Measurements from ENCODE around the gene ACER2.
"Not testable (repeated sequence)": the region's sequence is repeated elsewhere in the genome, so short reads cannot be mapped to it uniquely, and the experiment has no call there.

Gene ACER2

DNA sequence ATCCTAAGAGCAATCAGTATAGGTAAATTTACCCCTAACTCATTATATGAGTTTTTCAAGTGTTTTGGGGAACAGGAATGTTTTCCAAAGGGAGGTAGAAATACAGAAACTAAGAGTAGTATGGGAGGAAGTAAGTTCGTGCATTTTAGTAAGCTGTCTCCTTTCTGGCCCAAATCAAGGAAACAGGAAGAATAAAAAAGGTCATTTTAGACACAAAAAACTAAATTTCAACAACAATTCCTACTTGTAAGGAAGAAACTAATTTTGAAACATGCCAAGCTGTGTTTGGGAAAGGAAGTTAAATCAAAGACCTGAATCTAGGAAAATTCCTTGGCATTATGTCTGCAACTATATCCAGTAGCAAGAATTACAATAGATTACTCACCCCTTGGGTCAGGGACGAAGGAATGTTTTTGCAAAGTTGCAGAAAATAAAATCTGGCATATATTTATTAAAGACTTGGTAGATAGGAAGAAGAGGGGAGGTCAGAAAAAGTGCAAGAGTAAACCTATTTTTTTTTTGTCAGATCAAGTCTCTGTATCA, 22.2 kb upstream of the ACER2 start:
- Mint-ChIP-seq H3K9me3 (peaks cover 4% of the 10 kb centered on the region), H3K4me1 (ENCODE audit: low read depth) (peaks cover 3% of the 10 kb centered on the region), H3K27me3 (ENCODE audit: low read depth) (peaks cover 25% of the 10 kb centered on the region), H3K27ac (no peak overlapping the region), H3K4me3 (no peak overlapping the region), H3K36me3 (ENCODE audit: low read depth) (no peaks in the 10 kb centered on the region)

GRCh38 chr9:19387317-19387716, 21.5 kb upstream of the ACER2 start:
- peaks cover 4% of the 10 kb centered on the region for H3K9me3 Mint-ChIP-seq
- peaks cover 2% of the 10 kb centered on the region for H3K4me1 Mint-ChIP-seq (ENCODE audit: low read depth)
- H3K27ac Mint-ChIP-seq = no peak overlapping the region
- H3K4me3 Mint-ChIP-seq = no peak overlapping the region
- peaks cover 25% of the 10 kb centered on the region for H3K27me3 Mint-ChIP-seq (ENCODE audit: low read depth)
- no peaks in the 10 kb centered on the region for H3K36me3 Mint-ChIP-seq (ENCODE audit: low read depth)

GRCh38 chr9:19389539-19389938, 19.3 kb upstream of the ACER2 start:
- not testable (repeated sequence) for H3K4me1 Mint-ChIP-seq (ENCODE audit: low read depth); H3K27ac Mint-ChIP-seq; H3K36me3 Mint-ChIP-seq (ENCODE audit: low read depth); H3K9me3 Mint-ChIP-seq; H3K4me3 Mint-ChIP-seq
- H3K27me3 Mint-ChIP-seq (ENCODE audit: low read depth) = peaks cover 25% of the 10 kb centered on the region

DNA sequence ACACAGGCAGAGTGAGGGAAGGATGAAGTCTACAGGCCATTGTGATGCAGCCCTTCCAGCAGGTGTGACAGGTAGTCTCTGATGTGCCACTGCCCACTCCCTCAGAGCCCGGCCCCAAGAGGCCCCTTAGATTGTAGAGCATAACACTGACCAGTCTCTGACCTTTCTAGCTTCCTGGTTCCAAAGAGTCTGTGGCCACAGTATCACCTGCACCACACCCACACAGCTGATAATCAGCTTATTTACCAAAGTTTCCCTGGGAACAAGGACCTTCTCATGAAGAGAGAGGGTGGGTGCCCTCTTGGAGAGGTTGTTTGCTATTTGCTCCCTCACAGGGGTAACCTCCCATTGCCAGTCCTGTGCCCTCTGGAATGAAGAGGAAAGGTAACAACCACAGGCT, 11.0 kb upstream of the ACER2 start:
- H3K9me3 Mint-ChIP-seq = no peaks in the 10 kb centered on the region
- H3K27ac Mint-ChIP-seq = no peak overlapping the region
- H3K4me3 Mint-ChIP-seq = no peak overlapping the region
- peaks cover 11% of the 10 kb centered on the region for H3K27me3 Mint-ChIP-seq (ENCODE audit: low read depth)
- H3K36me3 Mint-ChIP-seq (ENCODE audit: low read depth) = no peaks in the 10 kb centered on the region
- no peaks in the 10 kb centered on the region for H3K4me1 Mint-ChIP-seq (ENCODE audit: low read depth)

DNA sequence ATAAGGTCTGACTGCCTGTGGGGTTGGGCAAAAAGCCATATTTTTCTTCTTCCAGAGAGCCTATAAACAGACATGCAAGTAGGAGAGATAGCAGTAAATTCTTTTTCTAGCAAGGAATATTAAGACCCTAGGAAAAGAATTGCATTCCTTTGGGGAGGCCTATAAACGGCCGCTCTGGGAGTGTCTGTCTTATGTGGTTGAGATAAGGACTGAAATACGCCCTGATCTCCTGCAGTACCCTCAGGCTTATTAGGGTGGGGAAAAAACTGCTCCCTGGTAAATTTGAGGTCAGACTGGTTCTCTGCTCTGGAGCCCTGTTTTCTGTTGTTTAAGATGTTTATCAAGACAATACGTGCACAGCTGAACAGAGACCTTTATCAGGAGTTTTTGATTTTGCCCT, 5.6 kb upstream of the ACER2 start:
- not testable (repeated sequence) for H3K36me3 Mint-ChIP-seq (ENCODE audit: low read depth); H3K4me3 Mint-ChIP-seq; H3K4me1 Mint-ChIP-seq (ENCODE audit: low read depth); H3K9me3 Mint-ChIP-seq; H3K27ac Mint-ChIP-seq
- H3K27me3 Mint-ChIP-seq (ENCODE audit: low read depth) = peaks cover 12% of the 10 kb centered on the region

- peaks cover 12% of the 10 kb centered on the region for H3K27me3 Mint-ChIP-seq (ENCODE audit: low read depth)
- peaks cover 5% of the 10 kb centered on the region for H3K9me3 Mint-ChIP-seq
- H3K36me3 Mint-ChIP-seq (ENCODE audit: low read depth) = no peaks in the 10 kb centered on the region
- H3K4me1 Mint-ChIP-seq (ENCODE audit: low read depth) = peaks cover 3% of the 10 kb centered on the region
- H3K27ac Mint-ChIP-seq = no peak overlapping the region
- H3K4me3 Mint-ChIP-seq = no peak overlapping the region
Observed at GRCh38 chr9:19404283-19405075, 4.3 kb upstream of the ACER2 start.

DNA sequence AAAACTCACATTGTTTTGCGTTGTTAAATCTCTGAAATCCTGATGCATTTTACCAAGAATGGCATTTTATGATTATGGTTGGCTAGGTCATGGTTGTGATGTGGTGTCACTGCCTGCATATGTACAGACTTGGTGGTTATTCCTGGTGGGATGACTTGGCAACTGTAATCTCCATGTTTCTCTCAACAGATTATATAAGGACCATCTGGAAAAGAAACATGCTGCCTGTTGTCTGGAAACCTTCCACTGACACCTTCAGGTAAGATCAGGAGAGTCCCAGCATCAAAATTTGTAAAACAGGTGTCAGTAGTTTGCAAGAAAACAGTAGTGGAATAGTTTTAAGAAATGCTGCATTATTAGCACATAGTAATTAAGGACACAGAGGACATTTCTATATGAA, 3.0 kb upstream of the ACER2 start:
- H3K4me1 Mint-ChIP-seq (ENCODE audit: low read depth) = peaks cover 10% of the 10 kb centered on the region
- H3K27me3 Mint-ChIP-seq (ENCODE audit: low read depth) = peaks cover 10% of the 10 kb centered on the region
- no peak overlapping the region for H3K4me3 Mint-ChIP-seq
- H3K9me3 Mint-ChIP-seq = peaks cover 5% of the 10 kb centered on the region
- no peak overlapping the region for H3K27ac Mint-ChIP-seq
- no peaks in the 10 kb centered on the region for H3K36me3 Mint-ChIP-seq (ENCODE audit: low read depth)

DNA sequence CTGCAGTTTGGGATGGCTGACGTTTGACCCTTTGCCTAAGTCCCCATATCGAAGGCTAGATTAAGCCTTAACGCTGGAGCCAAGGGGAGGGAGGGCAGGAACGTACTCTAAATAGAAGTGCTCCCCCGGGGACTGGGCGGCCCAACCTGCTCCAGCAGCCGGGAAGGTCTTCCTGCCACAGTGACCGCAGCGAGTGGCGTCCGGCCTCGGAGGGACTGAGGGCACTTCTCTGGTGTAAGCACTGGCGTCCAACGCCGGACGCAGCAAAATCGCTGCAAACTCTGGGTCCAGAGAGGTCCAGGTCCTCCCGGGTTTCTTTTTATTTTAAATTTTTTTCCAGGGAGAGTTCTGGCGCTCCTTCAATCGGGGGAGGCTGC, 505 bp upstream of the ACER2 start:
- H3K36me3 Mint-ChIP-seq (ENCODE audit: low read depth) = no peaks in the 10 kb centered on the region
- no peak overlapping the region for H3K27ac Mint-ChIP-seq
- H3K4me3 Mint-ChIP-seq = peak overlapping the region; percentile 97
- peaks cover 5% of the 10 kb centered on the region for H3K9me3 Mint-ChIP-seq
- peaks cover 10% of the 10 kb centered on the region for H3K27me3 Mint-ChIP-seq (ENCODE audit: low read depth)
- H3K4me1 Mint-ChIP-seq (ENCODE audit: low read depth) = peaks cover 12% of the 10 kb centered on the region

DNA sequence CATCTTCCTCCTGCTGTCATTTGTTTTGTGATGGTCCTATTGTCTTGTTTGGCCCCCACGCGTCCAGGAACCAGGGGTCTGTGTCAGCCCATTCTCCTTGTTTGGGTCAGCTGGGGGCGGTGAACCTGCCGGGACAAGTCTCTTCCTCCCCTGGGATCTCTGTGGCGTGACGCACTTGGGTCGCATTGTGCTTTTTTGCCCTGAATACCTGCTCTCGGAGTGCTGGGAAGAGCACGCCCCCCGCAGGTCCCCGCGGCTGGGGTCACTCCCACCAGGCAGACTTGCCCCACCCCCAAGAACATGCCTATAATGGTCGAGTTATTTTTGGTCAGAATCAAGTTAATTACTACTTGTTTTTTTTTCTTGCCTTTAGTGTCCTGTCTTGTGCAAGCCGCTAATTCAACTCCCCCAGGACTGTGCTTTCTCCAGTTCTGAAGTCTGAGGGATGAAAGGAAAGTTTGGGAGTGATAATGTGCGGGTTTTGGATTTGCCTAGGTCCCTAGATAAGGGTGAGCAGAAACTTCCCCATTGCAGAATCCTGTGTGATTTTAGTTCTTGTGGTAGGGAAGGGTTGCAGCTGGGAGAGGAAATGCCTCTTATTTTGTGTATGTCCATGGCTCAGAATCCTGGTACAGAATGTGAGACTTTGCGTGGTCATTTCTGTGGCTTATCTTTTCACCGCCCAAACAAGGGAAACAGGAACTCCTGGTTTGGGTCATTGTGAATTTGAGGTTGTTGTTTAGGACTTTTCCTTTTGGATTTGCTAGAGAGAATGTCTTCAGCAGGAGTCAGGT, 789 bp downstream of the ACER2 start:
- Mint-ChIP-seq H3K9me3 (no peaks in the 10 kb centered on the region), H3K4me1 (ENCODE audit: low read depth) (peaks cover 12% of the 10 kb centered on the region), H3K4me3 (peak overlapping the region; percentile 97), H3K36me3 (ENCODE audit: low read depth) (no peaks in the 10 kb centered on the region), H3K27ac (peak overlapping the region; percentile 80), H3K27me3 (ENCODE audit: low read depth) (peaks cover 10% of the 10 kb centered on the region)

DNA sequence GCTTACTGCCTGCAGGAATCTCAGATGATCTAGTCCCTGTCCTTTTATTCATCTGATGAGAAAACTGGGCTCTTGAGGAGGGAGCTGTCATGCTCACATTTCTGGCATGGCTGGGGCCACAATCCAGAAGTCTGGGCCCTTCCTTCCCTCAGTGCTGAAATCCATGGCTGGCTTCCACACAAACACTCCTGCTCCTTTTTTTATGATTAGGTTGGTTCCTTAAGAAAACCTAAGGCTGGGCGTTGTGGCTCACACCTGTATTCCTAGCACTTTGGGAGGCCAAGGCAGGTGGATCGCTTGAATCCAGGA, 1.3 kb downstream of the ACER2 start:
- no peak overlapping the region for H3K27ac Mint-ChIP-seq
- peaks cover 10% of the 10 kb centered on the region for H3K27me3 Mint-ChIP-seq (ENCODE audit: low read depth)
- H3K9me3 Mint-ChIP-seq = no peaks in the 10 kb centered on the region
- no peaks in the 10 kb centered on the region for H3K36me3 Mint-ChIP-seq (ENCODE audit: low read depth)
- peaks cover 12% of the 10 kb centered on the region for H3K4me1 Mint-ChIP-seq (ENCODE audit: low read depth)
- H3K4me3 Mint-ChIP-seq = peak overlapping the region; percentile 97

DNA sequence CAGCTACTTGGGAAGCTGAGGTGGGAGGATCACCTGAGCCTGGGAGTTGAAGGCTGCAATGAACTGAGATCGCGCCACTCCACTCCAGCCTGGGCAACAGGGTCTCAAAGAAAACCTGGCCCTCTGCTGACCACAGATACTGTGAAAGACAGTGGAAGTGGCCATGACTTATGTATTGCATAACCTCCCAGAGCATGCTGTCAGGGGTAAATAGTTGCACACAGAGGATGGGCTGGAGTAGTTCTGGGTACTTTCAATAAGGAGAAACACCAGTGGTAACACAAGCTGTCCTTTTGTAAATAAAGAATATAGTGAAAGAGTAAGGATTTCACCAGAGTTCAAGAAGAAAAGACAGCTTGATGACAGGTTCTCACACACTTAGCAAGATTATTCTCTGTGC, 1.8 kb downstream of the ACER2 start:
- Mint-ChIP-seq H3K27ac (no peak overlapping the region), H3K4me1 (ENCODE audit: low read depth) (peaks cover 12% of the 10 kb centered on the region), H3K36me3 (ENCODE audit: low read depth) (no peaks in the 10 kb centered on the region), H3K4me3 (no peak overlapping the region), H3K9me3 (no peaks in the 10 kb centered on the region), H3K27me3 (ENCODE audit: low read depth) (peaks cover 10% of the 10 kb centered on the region)

GRCh38 chr9:19411316-19411715, 2.5 kb downstream of the ACER2 start:
- Mint-ChIP-seq H3K27ac (no peak overlapping the region), H3K27me3 (ENCODE audit: low read depth) (peaks cover 10% of the 10 kb centered on the region), H3K9me3 (no peaks in the 10 kb centered on the region), H3K4me1 (ENCODE audit: low read depth) (peaks cover 12% of the 10 kb centered on the region), H3K36me3 (ENCODE audit: low read depth) (no peaks in the 10 kb centered on the region), H3K4me3 (peak overlapping the region; percentile 7)

GRCh38 chr9:19413456-19413855, 4.6 kb downstream of the ACER2 start:
- not testable (repeated sequence) for H3K4me3 Mint-ChIP-seq; H3K27ac Mint-ChIP-seq; H3K36me3 Mint-ChIP-seq (ENCODE audit: low read depth); H3K9me3 Mint-ChIP-seq; H3K27me3 Mint-ChIP-seq (ENCODE audit: low read depth)
- peaks cover 12% of the 10 kb centered on the region for H3K4me1 Mint-ChIP-seq (ENCODE audit: low read depth)

DNA sequence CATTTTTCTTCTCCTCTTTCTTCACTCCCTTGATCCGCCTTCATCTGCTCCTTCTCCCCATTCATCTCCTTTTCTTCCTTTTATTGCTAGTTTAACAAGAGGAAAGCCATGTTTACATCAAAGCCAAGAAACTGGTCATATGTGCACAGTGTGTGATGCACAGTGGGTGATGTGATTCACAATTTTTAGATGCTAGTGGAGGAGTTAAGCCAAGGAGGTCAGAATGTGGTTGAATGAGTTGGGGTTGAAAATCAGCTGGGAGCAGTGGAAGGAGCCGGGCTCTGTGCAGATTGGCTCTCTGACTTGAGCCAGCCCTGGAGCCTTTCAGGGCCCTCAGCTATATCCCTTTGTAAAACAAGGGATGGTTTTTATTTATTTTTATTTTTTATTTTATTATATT, 7.3 kb downstream of the ACER2 start:
- H3K9me3 Mint-ChIP-seq = no peaks in the 10 kb centered on the region
- H3K27me3 Mint-ChIP-seq (ENCODE audit: low read depth) = no peaks in the 10 kb centered on the region
- H3K4me3 Mint-ChIP-seq = no peak overlapping the region
- H3K36me3 Mint-ChIP-seq (ENCODE audit: low read depth) = peaks cover 3% of the 10 kb centered on the region
- no peak overlapping the region for H3K27ac Mint-ChIP-seq
- no peaks in the 10 kb centered on the region for H3K4me1 Mint-ChIP-seq (ENCODE audit: low read depth)

DNA sequence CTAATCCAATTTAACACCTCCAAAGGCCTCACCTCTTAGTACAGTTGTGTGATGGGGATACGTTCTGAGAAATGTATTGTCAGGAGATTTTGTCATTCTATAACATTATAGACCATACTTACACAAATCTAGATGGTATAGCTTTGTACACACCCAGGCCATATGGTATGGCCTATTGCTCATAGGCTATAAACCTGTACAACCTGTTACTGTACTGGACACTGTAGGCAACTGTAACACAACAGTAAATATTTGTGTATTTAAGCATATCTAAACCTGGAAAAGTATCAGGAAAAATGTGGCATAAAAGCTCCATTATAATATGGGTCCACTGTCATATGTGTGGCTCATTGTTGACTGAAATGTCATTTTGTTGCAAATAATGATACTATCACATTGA, 12.1 kb downstream of the ACER2 start:
- Mint-ChIP-seq H3K27ac (no peak overlapping the region), H3K9me3 (no peaks in the 10 kb centered on the region)

More for the DNA sequence above, 12.1 kb downstream of the ACER2 start:
- Mint-ChIP-seq H3K27me3 (ENCODE audit: low read depth) (no peaks in the 10 kb centered on the region), H3K4me3 (no peak overlapping the region), H3K4me1 (ENCODE audit: low read depth) (no peaks in the 10 kb centered on the region), H3K36me3 (ENCODE audit: low read depth) (peaks cover 5% of the 10 kb centered on the region)

Measured in T-helper 1 cell treated with Interleukin-12 subunit alpha and Interleukin-12 subunit beta and Interleukin-4 antibody, amounts not matched to agents 30 μg/mL and 1 μg/mL, for 36 hours (primary cell).